Lung microvascular endothelial cell (primary cell): ENCODE results near the gene OPALIN. TPM values are rescaled to one million over a fixed set of nuclear protein-coding genes. Genes with fewer than 3 reads are reported as not detected.
A peak's percentile ranks its signal among the peaks of the same experiment; 100 is the strongest.

Experiments used
- DNase-seq, 2 donors: peaks; one replicate each; pipeline versions ENCODE4 v3.0.0 to v3.0.0-alpha.2; 2010; ENCODE audit warnings: low read depth in 2 of 2
- total RNA-seq: library from RNA; depleted of rRNA; stranded (reverse); fragments of >200 nt; gene quantifications from 2 replicates; pipeline ENCODE4 v1.2.1, GENCODE V29; 2014

Gene OPALIN
- total RNA-seq, 1 donor from 2014 or later = not detected

DNA sequence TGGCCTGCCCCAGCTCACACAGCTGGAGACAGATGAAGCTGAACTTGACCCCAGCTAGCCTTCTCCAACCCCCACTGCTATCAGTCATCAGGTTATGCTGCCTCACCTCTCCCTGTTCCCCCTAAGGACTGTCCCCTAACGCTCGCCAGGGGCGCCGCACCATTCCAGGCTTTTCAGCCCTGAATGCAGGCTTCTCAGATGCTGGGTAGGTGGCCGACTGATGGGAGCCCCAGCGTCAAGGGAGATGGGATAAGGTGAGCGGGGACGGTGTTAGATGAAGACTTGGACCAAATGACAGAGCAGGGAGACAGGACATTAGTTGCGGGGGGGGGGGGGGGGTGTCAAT is 15.8 kb upstream of the OPALIN start:
- DNase-seq = no peak

- no peak for DNase-seq
These were observed 15.2 kb upstream of the OPALIN start for GRCh38 chr10:96374004-96374403.

GRCh38 chr10:96371356-96371755 is 12.6 kb upstream of the OPALIN start:
- no peak for DNase-seq

DNA sequence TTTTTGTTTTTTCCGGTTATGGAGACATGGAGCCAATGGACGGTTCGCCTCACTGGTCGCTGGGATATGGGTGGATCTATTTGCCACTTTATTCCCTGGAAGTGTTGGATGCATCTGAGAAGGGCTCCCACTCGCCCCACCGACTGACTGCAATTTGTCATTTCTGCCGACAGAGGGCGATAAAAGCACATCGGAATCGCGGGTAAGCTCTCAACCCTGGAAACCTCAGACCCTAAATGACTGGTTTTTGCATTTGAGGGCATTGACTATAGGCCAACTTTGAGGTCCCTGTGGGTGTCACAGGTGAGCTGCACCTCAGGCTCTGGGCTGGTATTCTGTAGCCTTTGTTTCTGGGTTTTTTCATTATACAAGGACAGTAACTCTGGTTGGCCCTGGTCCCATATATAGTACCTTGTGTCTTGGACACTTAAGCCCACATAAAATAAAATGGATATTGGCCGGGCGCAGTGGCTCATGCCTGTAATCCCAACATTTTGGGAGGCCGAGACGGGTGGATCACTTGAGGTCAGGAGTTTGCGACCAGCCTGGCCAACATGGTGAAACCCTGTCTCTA is 11.9 kb upstream of the OPALIN start:
- DNase-seq = peak; percentile 50 to 61

GRCh38 chr10:96369890-96370583 is 11.2 kb upstream of the OPALIN start:
- no peak for DNase-seq

DNA sequence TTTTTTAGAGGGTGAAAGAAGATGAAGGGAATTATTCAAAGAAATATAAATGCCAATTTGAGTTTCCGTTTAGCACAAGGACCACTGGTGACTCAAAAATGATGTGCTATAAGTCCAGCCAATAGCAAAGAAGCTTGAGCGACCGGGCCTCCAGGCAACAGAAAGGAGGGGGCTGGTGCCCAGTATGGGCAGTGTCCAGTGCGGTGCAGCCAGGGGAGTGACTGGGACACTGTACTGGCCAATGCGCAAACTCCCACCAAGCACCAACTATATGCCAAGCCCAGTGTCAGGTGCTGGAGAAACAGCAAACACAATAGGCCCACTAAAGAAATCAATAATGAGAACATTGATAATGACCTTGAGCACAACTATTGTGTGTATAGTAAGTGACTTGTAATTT is 10.2 kb upstream of the OPALIN start:
- no peak for DNase-seq

DNA sequence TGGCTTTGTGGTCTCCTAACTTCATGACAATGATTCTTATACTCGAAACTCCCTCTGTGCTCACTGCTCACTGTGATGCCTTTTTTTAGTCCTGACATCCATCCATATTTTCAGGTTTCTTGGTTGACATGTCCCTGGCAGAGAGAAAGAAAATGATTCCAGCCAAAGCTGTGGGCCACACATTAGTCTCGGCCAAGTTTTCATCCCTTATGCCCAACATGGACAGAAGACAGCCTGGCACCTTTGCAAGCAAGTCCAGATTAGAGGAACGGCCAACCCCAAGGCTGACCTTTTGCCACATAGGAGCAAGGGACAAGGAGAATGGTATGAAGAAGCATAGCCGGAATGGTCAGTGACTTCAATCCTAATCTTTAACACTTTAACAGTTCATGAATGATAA is 8.7 kb upstream of the OPALIN start:
- DNase-seq = no peak

- no peak for DNase-seq
These were observed 7.7 kb upstream of the OPALIN start for GRCh38 chr10:96366508-96366907.

GRCh38 chr10:96365571-96365970 is 6.8 kb upstream of the OPALIN start:
- DNase-seq = no peak

- no peak for DNase-seq
These were observed 2.0 kb upstream of the OPALIN start for GRCh38 chr10:96360766-96361165.

GRCh38 chr10:96360331-96360730 is 1.5 kb upstream of the OPALIN start:
- no peak for DNase-seq

DNA sequence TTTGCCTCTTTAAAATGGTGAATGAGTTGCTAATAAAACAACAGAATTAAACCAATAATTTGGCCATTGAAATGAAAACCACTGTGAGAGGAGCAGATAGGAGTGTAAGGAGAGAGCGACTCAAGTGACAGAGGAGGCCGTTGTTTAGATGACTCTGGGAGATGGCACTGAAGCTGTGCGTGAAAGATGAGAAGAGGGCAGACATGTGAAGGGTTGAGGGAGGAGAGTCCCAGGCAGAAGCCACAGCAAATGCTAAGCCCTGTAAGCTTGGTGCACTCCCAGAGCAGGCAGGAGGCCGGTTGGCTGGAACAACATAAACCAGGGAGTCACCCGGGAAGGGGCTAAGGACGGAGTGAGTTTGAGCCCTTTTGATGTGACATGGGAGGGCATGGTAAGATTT is 814 bp upstream of the OPALIN start:
- DNase-seq = no peak

DNA sequence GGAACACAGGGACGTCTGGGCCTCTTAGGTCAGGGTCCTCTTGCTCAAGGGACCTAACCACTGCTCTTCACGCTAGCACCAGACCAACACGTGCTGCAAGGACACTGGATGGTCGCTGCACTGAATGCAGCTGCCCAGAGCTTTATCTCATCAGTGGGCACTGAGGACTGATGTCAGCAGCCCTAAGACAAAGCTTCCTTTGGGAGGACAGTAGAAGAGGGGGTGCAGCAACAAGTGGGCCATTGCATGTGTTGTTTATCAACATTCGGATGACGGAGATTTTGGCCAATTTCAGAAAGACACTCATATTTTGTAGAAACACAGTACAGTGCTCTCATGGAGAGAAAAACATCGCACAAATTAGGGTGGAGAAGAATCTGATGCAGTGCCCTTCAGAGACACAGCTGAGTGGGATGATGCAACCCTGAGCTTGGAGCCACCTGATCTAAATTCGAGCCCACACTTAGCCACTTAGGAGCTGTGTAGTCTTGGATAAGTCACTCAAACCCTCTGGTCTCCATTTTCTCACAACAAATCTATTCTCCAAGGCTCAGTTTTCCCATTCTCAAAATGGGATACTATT is 1.7 kb downstream of the OPALIN start:
- DNase-seq = no peak

GRCh38 chr10:96352582-96352981 is 6.2 kb downstream of the OPALIN start:
- DNase-seq = no peak

DNA sequence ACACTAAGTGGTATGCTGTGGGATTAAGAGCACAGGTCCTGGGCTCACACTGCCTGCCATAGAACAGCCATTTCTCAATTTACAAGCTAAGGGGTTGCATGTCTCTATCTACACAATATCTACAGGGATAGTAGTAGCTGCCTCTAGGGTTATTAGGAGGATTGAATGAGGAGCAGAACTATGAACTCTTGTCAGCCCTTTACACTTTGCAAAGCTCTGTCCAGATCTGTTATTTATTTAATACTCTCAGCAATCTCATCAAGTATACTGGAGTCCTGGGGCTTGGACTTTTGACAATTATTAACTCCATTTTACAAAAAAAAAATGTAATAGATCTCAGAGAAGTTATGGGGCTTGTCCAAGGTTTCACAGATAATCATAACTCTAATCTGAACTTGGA is 6.8 kb downstream of the OPALIN start:
- DNase-seq = no peak

DNA sequence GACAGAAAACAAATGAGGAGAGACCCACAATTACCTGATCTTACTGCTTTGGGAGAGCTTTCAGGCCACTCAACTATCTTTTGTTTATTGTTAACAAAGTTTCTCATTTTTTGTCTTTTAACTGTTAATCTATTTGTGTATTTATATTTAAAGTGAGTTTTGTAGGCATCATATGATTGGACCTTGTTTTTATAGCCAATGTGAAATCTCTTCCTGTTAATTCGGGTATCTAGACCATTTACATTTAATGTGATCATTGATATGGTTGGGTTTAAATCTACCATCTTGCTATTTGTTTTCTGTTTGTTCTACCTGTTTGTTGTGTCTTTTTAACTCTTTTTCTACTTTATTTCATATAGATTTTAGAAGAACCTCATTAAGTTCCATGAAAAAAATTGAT is 12.5 kb downstream of the OPALIN start:
- no peak for DNase-seq

- DNase-seq = peak in 1 of 2 donors; percentile 8
These were observed 13.6 kb downstream of the OPALIN start for GRCh38 chr10:96345222-96345621.

DNA sequence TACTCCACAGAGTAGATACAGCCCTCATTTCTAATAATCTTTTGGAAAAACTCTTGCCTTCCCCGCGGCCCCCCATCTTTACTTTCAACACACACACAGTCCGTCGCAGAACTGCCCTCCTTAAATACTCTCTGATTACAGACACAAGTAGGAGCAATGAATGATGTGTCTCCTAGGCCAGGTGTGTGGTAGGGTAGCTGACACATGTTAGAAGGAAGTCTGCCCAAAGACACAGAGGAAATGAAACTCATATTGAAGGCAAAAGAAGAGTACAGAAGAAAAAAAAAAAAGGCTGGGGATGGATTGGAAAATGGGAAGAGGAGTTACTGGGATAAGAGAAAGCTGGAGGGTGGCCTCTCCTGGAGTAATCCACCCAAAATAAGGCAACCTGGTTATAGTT is 14.6 kb downstream of the OPALIN start:
- DNase-seq = no peak

DNA sequence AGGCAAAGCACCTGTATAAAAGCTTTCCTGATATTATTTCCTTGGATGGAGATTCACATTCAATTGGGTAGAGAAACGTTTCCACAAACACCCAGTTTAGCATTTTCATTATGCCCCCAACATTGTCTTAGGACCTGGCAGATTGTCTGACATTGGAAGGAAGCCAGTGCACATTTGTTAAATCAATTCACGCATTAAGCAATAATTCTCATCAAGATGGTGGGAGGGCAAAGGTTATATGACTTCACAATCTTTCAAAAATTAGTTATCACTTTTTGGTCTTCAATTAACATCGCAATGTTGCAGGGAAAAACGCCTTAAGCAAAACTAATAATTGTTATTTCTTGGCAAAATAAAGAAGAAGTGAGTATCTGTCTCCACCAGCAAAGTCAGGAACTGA is 16.4 kb downstream of the OPALIN start:
- no peak for DNase-seq

DNA sequence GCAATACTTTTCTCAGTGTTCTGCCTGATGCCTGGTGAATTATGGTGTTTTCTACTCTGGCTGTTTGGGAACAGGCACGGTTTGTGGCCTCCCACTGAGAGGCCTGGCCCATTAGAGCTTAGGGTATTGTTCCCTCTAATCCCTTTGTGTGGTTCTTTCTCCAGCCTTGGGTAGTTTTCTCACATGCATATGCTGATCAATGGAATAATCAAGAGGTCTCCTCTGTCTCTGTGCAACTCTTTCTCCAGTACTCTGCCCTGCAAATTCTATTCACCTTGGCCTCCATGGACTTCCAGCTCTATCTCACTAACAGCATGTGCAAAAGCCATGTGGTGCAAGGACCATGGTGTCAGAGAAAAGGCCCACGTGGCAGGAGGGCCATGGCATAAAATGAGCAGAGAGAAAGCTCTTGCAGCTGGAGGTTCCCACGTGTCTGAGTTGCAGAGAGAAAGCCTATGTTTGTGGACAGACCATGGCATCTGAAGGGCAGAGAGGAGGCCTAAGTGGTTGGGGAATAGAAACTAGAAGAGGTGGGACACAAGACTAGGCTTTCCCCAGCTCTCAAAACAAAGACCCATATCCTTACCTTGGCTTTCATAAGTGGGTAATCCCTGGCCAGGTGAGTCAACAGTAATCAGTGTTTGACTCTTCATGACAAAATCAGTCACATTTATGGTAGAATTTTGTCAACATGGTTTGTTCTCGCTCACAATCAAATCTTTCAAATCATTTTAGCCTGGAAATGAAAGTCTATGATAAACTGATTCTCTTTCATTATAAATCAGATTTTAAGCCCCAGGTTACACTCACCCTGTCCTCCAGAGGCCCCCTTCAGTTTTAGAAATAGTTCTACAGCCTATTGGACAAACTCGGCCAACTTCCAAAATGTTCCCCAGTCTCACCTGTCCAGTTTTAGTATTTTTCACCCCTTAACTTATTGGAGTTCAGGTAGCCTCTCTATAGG is 17.3 kb downstream of the OPALIN start:
- no peak for DNase-seq

DNA sequence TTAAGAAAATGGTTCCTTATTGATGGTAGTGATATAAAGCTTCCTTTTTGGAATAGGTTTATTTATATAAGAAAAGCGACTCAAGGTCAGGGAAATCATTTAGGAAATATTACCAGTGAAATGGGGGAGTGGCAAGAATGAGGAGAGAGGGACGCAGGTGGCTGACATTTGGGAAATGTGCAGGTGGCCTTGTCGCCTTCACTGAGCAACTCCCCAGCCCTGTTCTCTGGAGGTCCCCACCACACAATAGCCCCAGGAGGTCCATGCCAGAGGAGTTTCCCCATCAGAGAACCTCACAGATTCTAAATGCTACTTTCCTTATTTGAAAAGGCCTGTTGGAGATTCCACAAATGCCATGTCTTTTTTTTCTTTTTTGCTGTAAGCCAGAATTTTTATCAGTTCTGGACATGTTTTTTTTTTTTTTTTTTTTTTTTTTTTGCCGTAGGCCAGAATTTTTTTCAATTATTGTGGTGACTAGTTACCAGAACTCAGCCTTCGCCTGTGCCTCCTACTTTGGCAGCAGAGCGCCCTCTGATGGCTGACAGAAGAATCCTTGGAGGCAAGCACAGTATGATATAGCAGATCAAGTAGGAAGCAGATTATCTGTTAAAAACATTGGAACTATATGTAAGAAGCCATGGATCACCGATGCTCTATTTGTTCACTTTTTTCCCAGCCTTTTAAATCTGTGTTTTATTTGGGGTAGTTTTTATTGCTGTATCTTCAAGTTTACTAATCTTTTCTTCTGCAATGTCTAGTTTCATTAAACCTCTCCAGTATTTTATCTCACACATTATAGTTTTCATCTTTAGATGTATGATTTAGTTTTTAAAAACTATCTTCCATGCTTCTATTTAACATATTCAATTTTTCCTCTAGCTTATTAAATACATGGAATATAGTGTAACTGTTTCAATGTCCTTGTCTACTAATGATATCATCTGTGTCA is 18.6 kb downstream of the OPALIN start:
- peak; percentile 78 to 82 for DNase-seq
